Lower leg skin (tissue), 4 donors: Measurements from ENCODE around the gene NUBP1. TPM values are rescaled to one million over a fixed set of nuclear protein-coding genes. Genes with fewer than 3 reads are reported as not detected.
"Not testable (repeated sequence)": the region's sequence is repeated elsewhere in the genome, so short reads cannot be mapped to it uniquely, and the experiment has no call there.

Source experiments
- DNase-seq, 2 donors: peaks; one replicate each; pipeline ENCODE4 v3.0.0-alpha.2; 2019; ENCODE audit warnings: low spot score in 2 of 2
- H3K4me3 ChIP-seq: fragments of 200-600 bp; sonication (generic); 2 replicates; pipeline ENCODE4 v1.5.1; 2017; ENCODE audit warnings: mild to moderate bottlenecking, low read depth; ENCODE audit not compliant: poor library complexity, severe bottlenecking
- CTCF ChIP-seq, 3 donors: fragments of 450-650 bp; IDR thresholded peaks; one replicate each; pipeline ENCODE4 v1.5.1; 2016; ENCODE audit warnings: antibody characterized with exemption in 3 of 3, mild to moderate bottlenecking in 3 of 3, moderate library complexity in 2 of 3
- POLR2A ChIP-seq, 2 donors: fragments of 450-650 bp; IDR thresholded peaks; one replicate each; pipeline ENCODE4 v1.6.1; 2016 to 2017; ENCODE audit warnings: antibody characterized with exemption in 2 of 2, mild to moderate bottlenecking in 1 of 2, moderate library complexity in 1 of 2
- WGBS, 2 donors: methylation state at CpG; one replicate each; pipeline ENCODE4 v1.1.5; 2018; 5-methylcytosine and 5-hydroxymethylcytosine counted together
- intact Hi-C: fragments of 100-400 bp; cut with DNase I; formaldehyde crosslinking; loops from one replicate; pipeline ENCODE4 v1.15.0; 2023; ENCODE audit warnings: low total_unique reads
- total RNA-seq, 4 donors: library from RNA; depleted of rRNA; stranded (reverse); fragments of >200 nt; gene quantifications; one replicate each; pipeline ENCODE4 v1.1.0, GENCODE V29; 2016

Gene NUBP1
- total RNA-seq, 4 donors from 2014 or later: 16.3 to 26.7 (median 25.1) TPM

- TF ChIP-seq POLR2A (IDR thresholded peaks at IDR 0.05): no peak
- no peak for TF ChIP-seq CTCF (IDR thresholded peaks at IDR 0.05)
- H3K4me3 ChIP-seq: no peak overlapping the region
- intact Hi-C loops: no loop called here
- no peak for DNase-seq
- WGBS, 2 donors: 91 to 92% methylated on average over 7 of the region's 7 CpGs
These were observed 19.8 kb downstream of the NUBP1 start for GRCh38 chr16:10763456-10763855.

- intact Hi-C loops: no loop called here
- 80 to 87% methylated on average over 4 of the region's 4 CpGs for WGBS, 2 donors
- no peak overlapping the region for H3K4me3 ChIP-seq
- no peak for DNase-seq
- no peak for TF ChIP-seq POLR2A (IDR thresholded peaks at IDR 0.05)
- TF ChIP-seq CTCF (IDR thresholded peaks at IDR 0.05): no peak
These were observed 22.1 kb downstream of the NUBP1 start for GRCh38 chr16:10765772-10766171.

- TF ChIP-seq CTCF (IDR thresholded peaks at IDR 0.05) (no peak), POLR2A (IDR thresholded peaks at IDR 0.05) (no peak)
- no peak for DNase-seq
- intact Hi-C loops: no loop called here
- H3K4me3 ChIP-seq: no peak overlapping the region
- WGBS, 2 donors: 72 to 94% methylated on average over 5 to 6 of the region's 7 CpGs
These were observed 23.5 kb downstream of the NUBP1 start for GRCh38 chr16:10767127-10767526.

GRCh38 chr16:10769381-10769780 is 25.7 kb downstream of the NUBP1 start:
- WGBS, 2 donors: 71 to 83% methylated on average over 7 of the region's 7 CpGs
- no peak for TF ChIP-seq POLR2A (IDR thresholded peaks at IDR 0.05)
- no peak for TF ChIP-seq CTCF (IDR thresholded peaks at IDR 0.05)
- no peak for DNase-seq
- intact Hi-C loops: no loop called here
- H3K4me3 ChIP-seq: no peak overlapping the region

- no peak overlapping the region for H3K4me3 ChIP-seq
- no peak for DNase-seq
- WGBS, 2 donors: 76 to 97% methylated on average over 1 of the region's 1 CpG
- intact Hi-C loops: no loop called here
- TF ChIP-seq CTCF (IDR thresholded peaks at IDR 0.05): no peak
- no peak for TF ChIP-seq POLR2A (IDR thresholded peaks at IDR 0.05)
These were observed 27.3 kb downstream of the NUBP1 start for GRCh38 chr16:10770907-10771306.

GRCh38 chr16:10776280-10776679 is 32.6 kb downstream of the NUBP1 start:
- WGBS, 2 donors: 79 to 80% methylated on average over 4 of the region's 4 CpGs

GRCh38 chr16:10776923-10777322 is 33.3 kb downstream of the NUBP1 start:
- DNase-seq, intact Hi-C loops, H3K4me3 ChIP-seq: not testable (repeated sequence)
- WGBS, 2 donors: 44 to 59% methylated on average over 6 of the region's 6 CpGs

More at GRCh38 chr16:10776280-10776679, 32.6 kb downstream of the NUBP1 start:
- H3K4me3 ChIP-seq: no peak overlapping the region
- DNase-seq: no peak
- TF ChIP-seq CTCF (IDR thresholded peaks at IDR 0.05): no peak
- intact Hi-C loops: no loop called here
